ENCODE data around the gene LRRC31.

GRCh38 chr3:169913323-169913722, 43.6 kb upstream of the LRRC31 start:
- no peak for TF ChIP-seq ATF5 (CRISPR knock-in tag; IDR thresholded peaks at IDR 0.05; ENCODE audit: low read depth)
- TF ChIP-seq CHD2 (IDR thresholded peaks at IDR 0.05; ENCODE audit: low read depth, low read length), result no peak
- no peak for TF ChIP-seq DMTF1 (CRISPR knock-in tag; IDR thresholded peaks at IDR 0.05)
- TF ChIP-seq ZNF333 (CRISPR knock-in tag; IDR thresholded peaks at IDR 0.05; ENCODE audit: borderline replicate concordance), result no peak
- TF ChIP-seq CTCF (CRISPR knock-in tag; IDR thresholded peaks at IDR 0.05), result no peak
- TF ChIP-seq TBP (CRISPR knock-in tag; IDR thresholded peaks at IDR 0.05), result no peak
- TF ChIP-seq ZBTB42 (CRISPR knock-in tag; IDR thresholded peaks at IDR 0.05), result no peak
- no peak for TF ChIP-seq RARA (CRISPR knock-in tag; IDR thresholded peaks at IDR 0.05)
- TF ChIP-seq ZNF574 (CRISPR knock-in tag; IDR thresholded peaks at IDR 0.05), result no peak
- TF ChIP-seq POLR2AphosphoS2 (IDR thresholded peaks at IDR 0.05; ENCODE audit: low read depth, low read length), result no peak
